Mucosa of descending colon (tissue), 3 donors: ENCODE results near the gene TENM4. TPM values are rescaled to one million over a fixed set of nuclear protein-coding genes. Genes with fewer than 3 reads are reported as not detected.

Experiments used
- ATAC-seq: fragments of 200-7000 bp; cut with Tn5 transposase; one replicate; pipeline ENCODE4 v1.9.1; 2020; ENCODE audit warnings: mild to moderate bottlenecking, moderate library complexity
- DNase-seq, 3 donors: peaks; one replicate each; pipeline ENCODE4 v3.0.0-alpha.2; 2020
- H3K36me3 ChIP-seq: fragments of 200-600 bp; one replicate; pipeline ENCODE4 v1.8.0; 2021; ENCODE audit warnings: low read depth, mild to moderate bottlenecking
- H3K4me1 ChIP-seq: fragments of 200-600 bp; one replicate; pipeline ENCODE4 v1.8.0; 2021; ENCODE audit warnings: low read depth, mild to moderate bottlenecking
- H3K4me3 ChIP-seq: fragments of 200-600 bp; one replicate; pipeline ENCODE4 v1.8.0; 2021; ENCODE audit warnings: mild to moderate bottlenecking
- H3K9me3 ChIP-seq: fragments of 200-600 bp; one replicate; pipeline ENCODE4 v1.8.0; 2021; ENCODE audit warnings: mild to moderate bottlenecking
- CTCF ChIP-seq: fragments of 200-600 bp; IDR thresholded peaks from one replicate; pipeline ENCODE4 v1.8.0; 2022; ENCODE audit warnings: antibody characterized with exemption, mild to moderate bottlenecking
- intact Hi-C, 2 donors: fragments of 100-400 bp; cut with DNase I in 1 of 2; cut with micrococcal nuclease in 1 of 2; formaldehyde crosslinking; loops; one replicate each; pipeline versions ENCODE4 v1.11.0 to v1.11.1; 2022; cut with DNase I, micrococcal nuclease
- total RNA-seq, 3 donors: library from RNA; stranded (reverse); fragmentation: NEBNext Ultra II Directional in 2 of 3; extraction: Animal tissue kit (Norgen Biotek cat#: 25700) in 2 of 3; gene quantifications; one replicate each; pipeline versions ENCODE4 v1.2.1 to v1.2.4, GENCODE V29; 2021 to 2023
- donor health status: DM: no; HTN: no; CAD: no; lungs with moderate emphysema.
- donor health status: DM: no; HTN: no; CAD: no.
- donor health status: DM: no; HTN: yes; CAD: no.

Gene TENM4
- total RNA-seq, 3 donors from 2014 or later: 0.70 to 1.6 (median 1.2) TPM

DNA sequence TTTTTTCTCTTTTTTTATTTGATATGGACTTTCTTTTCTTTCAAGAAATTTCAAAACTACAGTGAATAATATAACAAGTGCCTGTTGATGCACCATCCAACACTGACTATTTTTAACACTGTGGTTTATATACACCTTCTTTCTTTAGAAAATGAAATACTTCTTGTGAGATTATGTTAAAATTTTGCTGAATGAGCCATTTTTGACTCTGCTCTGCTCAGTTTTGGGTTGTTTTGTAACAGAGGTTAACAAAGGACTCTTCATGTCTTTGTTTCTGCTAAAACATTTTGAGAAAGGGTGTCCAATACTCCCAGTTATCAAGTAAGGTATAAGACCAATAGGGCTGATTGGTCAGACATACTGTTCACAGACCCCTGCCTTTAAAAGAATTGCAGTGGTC is 44.0 kb upstream of the TENM4 start:
- intact Hi-C loops: no loop called here
- no peak for TF ChIP-seq CTCF
- H3K36me3 ChIP-seq: no peaks in the 10 kb centered on the region
- no peak overlapping the region for H3K4me3 ChIP-seq
- ATAC-seq (no peak), DNase-seq (no peak)
- no peaks in the 10 kb centered on the region for H3K9me3 ChIP-seq
- no peaks in the 10 kb centered on the region for H3K4me1 ChIP-seq

GRCh38 chr11:79482800-79483199 is 42.0 kb upstream of the TENM4 start:
- no peak for TF ChIP-seq CTCF
- ATAC-seq (no peak), DNase-seq (no peak)
- H3K9me3 ChIP-seq: no peaks in the 10 kb centered on the region
- H3K4me1 ChIP-seq: no peaks in the 10 kb centered on the region
- intact Hi-C loops: no loop called here
- H3K36me3 ChIP-seq: no peaks in the 10 kb centered on the region
- H3K4me3 ChIP-seq: no peak overlapping the region

- peak; percentile 22 for ATAC-seq
- intact Hi-C loops: no loop called here
- no peaks in the 10 kb centered on the region for H3K36me3 ChIP-seq
- H3K9me3 ChIP-seq: no peaks in the 10 kb centered on the region
- no peak for TF ChIP-seq CTCF
- H3K4me3 ChIP-seq: no peak overlapping the region
- DNase-seq: no peak
- H3K4me1 ChIP-seq: no peaks in the 10 kb centered on the region
Measured at GRCh38 chr11:79481795-79482194, 41.0 kb upstream of the TENM4 start.

GRCh38 chr11:79480864-79481263 is 40.0 kb upstream of the TENM4 start:
- H3K36me3 ChIP-seq: no peaks in the 10 kb centered on the region
- no peaks in the 10 kb centered on the region for H3K4me1 ChIP-seq
- DNase-seq (peak in 1 of 3 donors; percentile 25), ATAC-seq (peak; percentile 82)
- H3K9me3 ChIP-seq: no peaks in the 10 kb centered on the region
- intact Hi-C loops: no loop called here
- no peak for TF ChIP-seq CTCF
- no peak overlapping the region for H3K4me3 ChIP-seq

DNA sequence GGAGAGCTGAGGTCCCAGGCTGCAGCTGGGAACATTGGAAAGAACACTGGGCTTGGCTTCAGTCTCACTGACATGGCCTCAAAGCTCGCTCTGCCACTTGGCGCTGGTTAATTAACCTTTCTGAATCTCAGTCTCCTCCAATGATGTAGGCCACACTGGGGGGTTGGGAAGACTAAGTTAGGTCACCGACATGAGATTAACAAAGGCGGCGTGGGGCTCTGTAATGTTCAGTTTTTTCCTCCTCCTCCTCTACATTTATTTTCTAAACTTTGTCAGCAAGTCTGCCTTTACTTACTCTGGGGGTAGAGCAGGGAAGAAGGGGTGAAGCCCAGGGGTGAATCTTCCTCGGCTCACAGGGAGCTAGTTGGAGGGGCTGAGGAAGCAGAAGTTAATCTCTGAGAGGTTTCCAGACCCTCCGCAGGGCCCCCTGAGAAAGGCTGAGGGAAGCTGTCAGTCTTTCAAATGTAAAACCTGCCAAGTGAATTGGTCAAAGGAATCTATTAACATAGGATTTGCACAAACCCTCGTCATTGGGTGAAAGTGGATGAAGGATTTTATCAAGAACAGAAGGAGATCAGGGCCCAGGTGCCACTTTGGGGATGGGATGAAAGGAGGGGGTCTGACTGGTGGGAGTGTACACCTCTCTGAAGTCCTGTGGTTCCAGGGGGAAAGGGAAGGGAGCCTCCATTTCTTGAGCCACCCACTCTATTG is 32.1 kb upstream of the TENM4 start:
- no peak for TF ChIP-seq CTCF
- intact Hi-C loops: no loop called here
- Histone ChIP-seq H3K4me1 (no peaks in the 10 kb centered on the region), H3K4me3 (no peak overlapping the region), H3K9me3 (no peaks in the 10 kb centered on the region), H3K36me3 (no peaks in the 10 kb centered on the region)
- ATAC-seq (no peak), DNase-seq (no peak)
